HTR-8/SVneo (cell line): ENCODE results near the gene CEP131.

Experiments
- DNase-seq: peaks from one replicate; pipeline ENCODE4 v3.0.0; 2011; ENCODE audit warnings: low spot score, mixed read lengths; ENCODE audit not compliant: insufficient read length
- FAIRE-seq: peaks from 2 replicates; lab custom pipeline; 2011; peaks lifted over from hg19 to GRCh38; lab: Jason Lieb, UNC

Gene CEP131

DNA sequence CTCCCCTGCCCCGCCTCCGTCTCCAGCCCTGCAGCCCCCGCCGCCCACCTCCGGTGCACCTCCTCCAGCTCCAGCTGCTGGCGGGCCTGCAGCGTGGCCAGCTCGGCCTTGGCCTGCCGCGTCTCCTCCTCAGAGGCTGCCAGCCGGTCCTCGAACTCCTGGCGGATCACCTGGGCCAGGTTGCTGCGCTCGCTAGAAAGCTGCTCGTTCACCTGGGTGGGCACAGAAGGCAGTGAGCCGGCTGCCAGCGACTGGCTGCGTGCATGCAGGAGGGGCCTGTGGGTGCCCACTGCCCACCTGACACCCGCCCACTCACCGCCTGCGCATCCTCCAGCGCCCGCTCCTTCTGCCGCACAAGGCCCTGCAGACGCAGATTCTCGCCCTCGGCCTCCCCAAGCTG, 32.2 kb downstream of the CEP131 start:
- FAIRE-seq: no peak
- DNase-seq: no peak

DNA sequence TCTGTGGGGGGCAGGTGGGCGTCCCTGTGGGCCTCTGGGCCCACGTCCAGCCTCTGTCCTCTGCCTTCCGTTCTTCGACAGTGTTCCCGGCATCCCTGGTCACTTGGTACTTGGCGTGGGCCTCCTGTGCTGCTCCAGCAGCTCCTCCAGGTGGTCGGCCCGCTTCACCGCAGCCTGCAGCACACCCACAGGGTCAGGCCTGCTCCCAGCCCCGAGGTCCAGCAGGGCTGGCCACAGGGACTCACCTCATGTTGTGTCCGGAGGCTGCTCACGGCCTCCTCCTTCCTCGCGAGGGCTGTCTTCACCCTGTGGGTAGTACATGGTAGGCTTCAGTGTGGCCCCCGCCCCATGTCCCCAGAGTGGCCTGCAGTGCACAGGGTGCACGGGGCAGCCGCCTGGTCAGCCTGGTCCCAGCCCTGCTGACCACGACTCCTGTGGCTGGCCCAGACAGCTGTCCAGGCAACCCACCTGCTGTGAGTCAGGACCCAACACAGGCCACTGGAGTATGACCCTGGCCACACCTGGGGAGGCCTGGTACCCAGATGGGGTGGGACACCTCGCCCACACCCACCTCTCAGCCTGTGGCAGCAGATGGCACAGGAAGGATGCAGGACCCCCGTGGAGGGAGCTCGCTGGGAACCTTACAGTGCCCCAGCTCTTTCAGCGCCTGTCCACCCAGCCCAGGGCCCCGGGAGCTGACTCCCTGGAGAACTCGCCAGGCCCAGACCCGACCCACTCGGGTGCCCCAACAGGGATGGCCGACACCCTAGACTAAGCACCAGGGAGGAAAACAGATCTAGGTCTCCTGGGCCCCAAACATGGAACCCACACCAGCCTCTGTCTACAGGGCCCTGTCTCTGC, 32.9 kb downstream of the CEP131 start:
- no peak for DNase-seq
- FAIRE-seq: no peak

- FAIRE-seq: no peak
- no peak for DNase-seq
Measured at GRCh38 chr17:81189016-81189415, 33.7 kb downstream of the CEP131 start.

GRCh38 chr17:81188491-81188840, 34.3 kb downstream of the CEP131 start:
- DNase-seq: no peak
- no peak for FAIRE-seq

DNA sequence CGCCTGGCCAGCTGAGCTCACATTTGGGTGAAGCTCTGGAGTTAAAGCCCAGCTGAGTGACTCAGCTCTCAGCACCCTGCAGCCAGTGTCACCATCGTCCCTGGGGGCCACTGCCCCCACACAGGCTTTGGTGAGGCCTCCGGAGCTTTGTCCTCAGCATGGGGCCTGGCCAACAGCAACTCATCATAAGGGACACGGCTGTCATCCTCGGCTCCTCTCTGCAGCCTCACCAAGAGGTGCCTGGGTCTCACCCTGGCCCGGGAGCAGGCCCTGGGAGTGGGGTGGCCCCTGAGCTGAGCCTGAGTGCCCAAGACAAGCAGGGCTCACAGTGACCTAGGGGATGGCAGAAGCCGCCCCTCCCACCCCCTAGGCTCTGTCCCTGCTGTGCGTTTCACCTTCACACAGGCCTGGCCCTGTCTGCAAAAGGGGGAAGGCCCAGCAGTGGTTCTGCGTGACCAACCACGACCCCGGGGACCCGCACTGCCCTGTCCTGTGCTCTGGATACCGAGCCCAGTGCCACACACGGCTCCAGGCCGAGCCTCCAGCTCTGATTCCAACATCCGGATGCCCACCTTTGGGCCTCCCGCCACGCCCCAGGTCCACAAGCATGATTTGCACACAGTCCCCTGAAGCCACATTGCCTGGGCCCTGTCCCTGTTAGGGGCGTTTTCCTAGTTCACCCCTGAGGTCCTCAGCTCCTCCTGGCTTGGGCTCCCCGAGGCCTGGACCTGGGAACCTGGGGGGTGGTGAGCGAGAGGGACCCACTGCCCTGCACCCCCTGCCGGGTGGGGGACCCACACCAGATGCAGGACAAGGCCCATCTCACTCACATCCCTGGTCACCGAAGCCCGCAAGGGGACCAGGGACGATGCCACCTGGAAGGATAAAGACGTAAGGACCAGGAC, 34.9 kb downstream of the CEP131 start:
- DNase-seq: no peak
- no peak for FAIRE-seq

GRCh38 chr17:81187120-81187519, 35.6 kb downstream of the CEP131 start:
- DNase-seq (no peak), FAIRE-seq (no peak)

DNA sequence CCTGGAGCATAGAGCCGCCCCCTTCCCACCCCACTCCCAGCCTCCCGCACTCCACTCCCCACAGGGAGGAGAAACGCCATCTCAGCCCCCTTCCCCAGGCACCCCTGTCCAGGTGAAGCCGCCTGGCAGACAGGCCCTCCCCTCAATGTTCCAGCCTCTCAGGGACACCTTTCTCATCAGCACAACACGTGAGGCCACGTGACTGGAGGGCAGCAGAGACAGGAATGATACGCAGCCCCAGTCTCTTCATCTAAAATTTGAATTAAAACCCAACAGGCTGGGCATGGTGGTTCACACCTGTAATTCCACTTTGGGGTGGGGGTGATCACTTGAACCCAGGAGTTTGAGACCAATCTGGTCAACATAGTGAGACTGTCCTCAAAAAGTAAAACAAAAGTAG, 36.6 kb downstream of the CEP131 start:
- no peak for FAIRE-seq

DNA sequence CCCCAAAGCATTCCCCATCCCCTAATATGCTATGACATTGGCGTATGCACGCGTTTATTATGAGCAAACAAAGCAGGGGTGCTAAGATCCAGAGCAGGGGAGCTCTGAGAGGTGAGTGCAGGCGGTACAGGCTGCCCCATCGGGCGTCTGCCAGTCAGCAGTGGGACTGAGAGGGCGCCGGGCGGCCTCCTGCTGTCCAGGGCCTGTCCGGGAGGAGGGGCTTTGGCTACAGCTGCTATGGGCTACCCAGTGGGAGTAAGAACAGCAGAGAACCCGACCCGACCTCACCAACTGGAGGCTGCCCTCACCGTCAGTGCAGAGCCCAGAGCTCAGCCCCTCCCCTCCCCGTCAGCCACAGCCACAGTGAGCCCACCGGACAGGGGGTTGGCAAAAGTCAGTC, 38.2 kb downstream of the CEP131 start:
- no peak for FAIRE-seq
- no peak for DNase-seq

More for the DNA sequence above, 36.6 kb downstream of the CEP131 start:
- DNase-seq: no peak

DNA sequence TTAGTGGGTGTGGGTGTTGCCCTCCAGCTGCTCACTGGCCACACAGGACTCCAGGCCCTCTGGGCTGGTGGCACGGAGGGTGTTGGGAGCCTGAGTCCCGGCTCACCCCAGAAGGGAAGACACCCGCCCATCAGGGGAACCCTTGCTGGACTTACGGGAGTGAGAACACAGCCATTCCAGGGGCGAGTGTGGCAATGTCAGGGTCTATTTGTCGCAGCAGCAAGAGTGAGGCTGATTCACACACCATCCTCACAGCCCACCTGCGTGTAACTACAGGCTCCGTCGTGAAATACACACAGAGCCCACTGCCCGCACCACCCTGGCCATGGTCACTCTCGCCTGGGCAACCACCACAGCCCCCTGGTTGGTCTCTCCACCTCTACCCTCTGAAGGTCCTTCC, 39.0 kb downstream of the CEP131 start:
- DNase-seq (no peak), FAIRE-seq (no peak)

- no peak for FAIRE-seq
Measured at GRCh38 chr17:81183316-81183715, 39.4 kb downstream of the CEP131 start.

DNA sequence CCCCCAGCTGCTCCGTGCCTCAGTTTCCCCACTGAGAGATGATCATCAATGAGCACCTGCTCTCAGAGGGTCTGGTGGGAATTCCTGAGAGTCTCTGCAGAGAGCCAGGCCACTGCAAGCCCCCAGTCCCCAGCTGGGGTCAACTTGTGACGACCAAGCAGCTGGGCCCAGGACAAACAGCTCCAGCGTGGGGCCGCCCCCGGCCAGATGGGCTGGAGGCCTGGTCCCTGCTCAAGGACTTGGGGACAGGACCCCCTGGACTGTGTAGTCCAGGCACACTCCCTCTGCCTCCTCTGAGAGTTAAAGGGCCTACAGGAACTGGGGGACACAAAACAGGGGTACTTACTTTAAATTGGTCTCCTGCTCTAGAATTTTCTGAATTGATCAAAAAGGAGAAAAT, 40.2 kb downstream of the CEP131 start:
- FAIRE-seq: no peak
- DNase-seq: no peak

More at GRCh38 chr17:81183316-81183715, 39.4 kb downstream of the CEP131 start:
- no peak for DNase-seq

DNA sequence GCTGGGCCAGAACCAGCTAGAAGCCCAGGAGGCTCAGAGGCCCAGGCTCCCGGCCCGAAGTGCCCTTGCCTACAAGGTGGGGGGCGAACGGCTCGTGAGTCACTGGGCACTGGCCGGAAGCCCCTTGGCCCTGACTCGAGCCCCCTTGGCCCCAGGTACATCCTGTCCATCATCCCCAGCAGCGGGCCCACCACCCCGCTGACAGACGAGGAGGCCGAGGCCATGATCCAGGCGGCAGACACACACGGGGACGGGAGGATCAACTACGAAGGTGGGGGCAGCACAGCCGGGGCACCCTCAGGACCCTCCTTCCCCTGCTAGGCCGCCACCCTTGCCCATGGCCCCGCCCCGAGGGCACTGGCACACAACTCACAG, 41.0 kb downstream of the CEP131 start:
- FAIRE-seq (no peak), DNase-seq (no peak)

DNA sequence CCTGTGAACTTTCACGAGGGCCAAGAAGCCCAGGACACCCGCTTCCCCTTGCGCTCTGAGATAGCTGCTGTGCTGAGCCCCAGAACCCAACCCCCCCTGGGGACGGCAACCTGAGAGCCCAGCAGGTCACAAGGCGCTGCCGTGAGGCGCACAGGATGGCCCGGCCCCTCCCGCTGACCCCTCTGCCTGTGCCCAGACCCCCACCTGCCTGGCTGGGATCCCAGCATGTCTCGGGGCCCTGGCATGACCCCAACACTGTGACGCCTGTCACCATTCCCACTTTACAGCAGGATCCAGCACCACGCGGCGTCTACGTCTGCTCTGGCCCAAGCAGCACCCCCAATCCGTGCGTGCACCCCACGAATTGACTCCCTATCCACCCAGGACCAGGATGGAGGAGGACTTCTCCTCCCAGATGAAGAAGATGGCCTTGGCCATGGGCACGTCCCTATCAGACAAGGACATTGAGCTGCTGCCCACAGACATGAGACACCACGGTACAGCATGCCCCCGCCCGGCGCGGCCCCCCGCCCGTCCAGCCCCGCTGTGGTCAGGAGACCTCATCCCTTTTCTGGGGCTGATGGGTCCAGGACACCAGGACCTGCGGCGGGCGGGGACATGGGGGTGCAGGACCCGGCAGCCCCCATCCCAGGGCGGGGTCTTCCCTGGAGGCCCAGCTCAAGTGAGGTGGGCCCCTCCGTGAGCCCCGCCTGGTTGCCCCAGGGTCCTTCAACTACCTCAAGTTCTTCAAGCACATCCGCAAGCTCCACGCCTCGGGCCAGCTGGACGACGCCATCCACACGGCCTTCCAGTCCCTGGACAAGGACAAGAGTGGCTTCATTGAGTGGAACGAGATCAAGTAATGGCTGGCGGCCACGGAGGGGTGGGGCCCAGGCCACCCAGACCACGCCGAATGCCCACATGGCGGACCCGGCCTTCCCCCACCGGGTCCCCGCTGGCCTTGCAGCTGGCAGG, 41.6 kb downstream of the CEP131 start:
- FAIRE-seq: no peak

GRCh38 chr17:81179861-81180260, 42.9 kb downstream of the CEP131 start:
- FAIRE-seq: no peak

More for the DNA sequence above, 41.6 kb downstream of the CEP131 start:
- DNase-seq: no peak

DNA sequence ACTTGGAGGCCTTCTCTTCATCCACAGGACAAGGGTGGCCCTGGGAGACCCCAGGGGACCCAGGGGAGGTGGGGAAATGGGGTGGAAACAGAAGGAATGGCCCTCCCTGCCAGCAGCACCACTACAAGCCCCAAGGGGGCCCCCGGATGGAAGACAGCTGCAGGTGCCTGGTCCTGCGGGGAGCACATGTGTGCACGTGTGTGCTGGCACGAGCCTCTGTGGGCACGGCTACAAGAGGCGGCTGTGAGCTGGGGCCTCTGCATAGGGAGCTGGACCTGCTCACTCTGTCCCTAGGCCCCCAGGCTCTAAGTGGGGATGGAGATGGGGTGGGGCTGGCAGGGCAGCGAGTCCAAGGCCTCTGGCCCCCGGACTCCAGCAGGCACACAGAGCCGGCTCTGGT, 43.5 kb downstream of the CEP131 start:
- no peak for DNase-seq
- FAIRE-seq: no peak

More at GRCh38 chr17:81179861-81180260, 42.9 kb downstream of the CEP131 start:
- no peak for DNase-seq

- no peak for DNase-seq
- FAIRE-seq: no peak
Measured at GRCh38 chr17:81178136-81179091, 44.4 kb downstream of the CEP131 start.

DNA sequence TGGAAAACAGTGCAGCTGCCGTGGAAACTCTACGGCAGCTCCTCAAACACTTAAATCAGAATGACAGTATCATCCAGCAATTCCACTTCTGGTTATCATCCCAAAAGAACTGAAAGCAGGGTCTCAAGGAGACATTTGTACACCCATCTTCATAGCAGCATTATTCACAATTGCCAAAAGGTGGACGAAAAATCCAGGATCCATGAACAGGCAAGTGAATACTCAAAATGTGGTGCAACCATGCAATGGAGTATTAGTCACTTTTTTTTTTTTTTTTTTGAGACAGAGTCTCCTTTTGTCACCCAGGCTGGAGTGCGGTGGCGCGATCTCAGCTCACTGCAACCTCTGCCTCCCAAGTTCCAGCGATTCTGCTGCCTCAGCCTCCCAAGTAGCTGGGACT, 46.1 kb downstream of the CEP131 start:
- DNase-seq (no peak), FAIRE-seq (no peak)

- DNase-seq: no peak
- no peak for FAIRE-seq
Measured at GRCh38 chr17:81173762-81174155, 49.0 kb downstream of the CEP131 start.
